Calu3 (cell line): ENCODE data around the gene TNFSF18. TPM values are rescaled to one million over a fixed set of nuclear protein-coding genes. Genes with fewer than 3 reads are reported as not detected.
A peak's percentile ranks its signal among the peaks of the same experiment; 100 is the strongest.

Experiments used
- Bru-seq: library from RNA; stranded (reverse); fragments of 400-500 nt; gene quantifications from one replicate; lab custom pipeline; 2021; lab: Mats Ljungman, UMichigan
- BruChase-seq, 2 experiments: library from RNA; stranded (reverse); fragments of 400-500 nt; gene quantifications; one replicate each; lab custom pipeline; 2021; lab: Mats Ljungman, UMichigan
- BruUV-seq: library from RNA; stranded (reverse); fragments of 400-500 nt; replicated peaks from 2 replicates; lab custom pipeline; 2021; lab: Mats Ljungman, UMichigan
- CTCF ChIA-PET: fragments of 300-600 bp; sonication (Branson Sonifier 250); formaldehyde crosslinking; loops from one replicate; lab custom pipeline; 2022; ENCODE audit warnings: antibody characterized with exemption; lab: Charles Lee
- DNase-seq: peaks from one replicate; pipeline ENCODE4 v3.0.0; 2022
- H3K27ac Mint-ChIP-seq: one replicate; pipeline ENCODE4 v1.8.0; 2022; ENCODE audit warnings: mixed read lengths; ENCODE audit not compliant: unreplicated experiment
- H3K27me3 Mint-ChIP-seq: one replicate; pipeline ENCODE4 v1.8.0; 2022; ENCODE audit warnings: mixed read lengths; ENCODE audit not compliant: unreplicated experiment
- H3K36me3 Mint-ChIP-seq: one replicate; pipeline ENCODE4 v1.8.0; 2022; ENCODE audit warnings: mild to moderate bottlenecking, moderate library complexity, mixed read lengths; ENCODE audit not compliant: insufficient read depth, unreplicated experiment
- H3K4me1 Mint-ChIP-seq: one replicate; pipeline ENCODE4 v1.8.0; 2022; ENCODE audit warnings: mild to moderate bottlenecking, low read depth, mixed read lengths; ENCODE audit not compliant: unreplicated experiment
- H3K4me3 Mint-ChIP-seq: one replicate; pipeline ENCODE4 v1.8.0; 2022; ENCODE audit warnings: mild to moderate bottlenecking, low read depth, moderate library complexity, mixed read lengths; ENCODE audit not compliant: unreplicated experiment
- H3K9me3 Mint-ChIP-seq: one replicate; pipeline ENCODE4 v1.8.0; 2022; ENCODE audit warnings: low read depth, mixed read lengths; ENCODE audit not compliant: unreplicated experiment
- CTCF ChIP-seq: fragments of 200-600 bp; IDR thresholded peaks from one replicate; pipeline ENCODE4 v1.8.0; 2022; ENCODE audit warnings: antibody characterized with exemption; ENCODE audit not compliant: unreplicated experiment
- intact Hi-C: fragments of 100-400 bp; cut with micrococcal nuclease; formaldehyde crosslinking; loops from one replicate; pipeline ENCODE4 v1.10.0; 2022; ENCODE audit not compliant: unreplicated experiment
- long read RNA-seq: library from polyadenylated mRNA; stranded (forward); transcript quantifications from one replicate; pipeline ENCODE4 v2.0.0, GENCODE V29; 2022
- total RNA-seq: library from RNA; stranded (reverse); gene quantifications from 2 replicates; pipeline ENCODE4 v1.2.3, GENCODE V29; 2022

TNFSF18 gene
- total RNA-seq (not detected in 2 replicates), Bru-seq, nascent RNA (percentile 10 among the genes with signal in this experiment), BruChase-seq, experiment 1, labeled RNA remaining after a 6-hour chase (not detected), BruChase-seq, experiment 2, labeled RNA remaining after a 2-hour chase (percentile 11 among the genes with signal in this experiment)
- long read RNA-seq, result 0 reads

- CTCF ChIA-PET, result interaction anchor here (0.6 to 0.7 kb wide), 3 partner anchors 10 to 60 kb away, joined by 5 to 6 read pairs (median 5); no protein-coding TSS in a partner anchor
- H3K27me3 Mint-ChIP-seq, result no peaks in the 10 kb centered on the region
- H3K4me3 Mint-ChIP-seq, result no peak within 1 kb of the TSS
- peaks cover 54% of the 10 kb centered on the region for H3K4me1 Mint-ChIP-seq
- DNase-seq, result no peak
- intact Hi-C loops, result loop anchor here (5.0 to 10.0 kb wide), 4 partner anchors 151 to 306 kb away; no protein-coding TSS in a partner anchor
- no peaks in the 10 kb centered on the region for H3K9me3 Mint-ChIP-seq
- no TSS peak for BruUV-seq
- H3K36me3 Mint-ChIP-seq, result peaks cover 3% of the 10 kb centered on the region
- TF ChIP-seq CTCF, result no peak
- H3K27ac Mint-ChIP-seq, result peak within 1 kb of the TSS; percentile 59
Measured at GRCh38 chr1:173050865-173051264, at the start of gene TNFSF18. TNFSF18 (minus strand) TSS chr1:173050941; CDS start chr1:173050896, 45 bp downstream.

GRCh38 chr1:173099166-173099565 lies 48.4 kb upstream of the TNFSF18 start:
- Mint-ChIP-seq H3K9me3 (peaks cover 7% of the 10 kb centered on the region), H3K27me3 (no peaks in the 10 kb centered on the region), H3K4me3 (no peak overlapping the region), H3K36me3 (no peaks in the 10 kb centered on the region), H3K4me1 (peaks cover 27% of the 10 kb centered on the region), H3K27ac (no peak overlapping the region)
- no peak for TF ChIP-seq CTCF
- CTCF ChIA-PET, result interaction anchor here (1.1 kb wide), 1 partner anchor 421 kb away, joined by 5 read pairs; no protein-coding TSS in a partner anchor
- peak; percentile 26 for DNase-seq
- BruUV-seq, result no TSS peak
- intact Hi-C loops, result no loop called here

- Mint-ChIP-seq H3K27ac (no peak overlapping the region), H3K36me3 (no peaks in the 10 kb centered on the region), H3K4me1 (peaks cover 27% of the 10 kb centered on the region), H3K9me3 (peaks cover 7% of the 10 kb centered on the region), H3K27me3 (no peaks in the 10 kb centered on the region), H3K4me3 (no peak overlapping the region)
- CTCF ChIA-PET, result interaction anchor here (0.6 to 1.1 kb wide), 2 partner anchors 24 to 420 kb away, joined by 3 to 5 read pairs; no protein-coding TSS in a partner anchor
- TF ChIP-seq CTCF, result no peak
- no peak for DNase-seq
- intact Hi-C loops, result no loop called here
- BruUV-seq, result no TSS peak
Measured at GRCh38 chr1:173098117-173098516, 47.4 kb upstream of the TNFSF18 start.

- CTCF ChIA-PET, result interaction anchor here (0.7 kb wide), 1 partner anchor 352 kb away, joined by 3 read pairs; no protein-coding TSS in a partner anchor
- TF ChIP-seq CTCF, result no peak
- Mint-ChIP-seq H3K4me1 (peaks cover 27% of the 10 kb centered on the region), H3K27ac (no peak overlapping the region), H3K4me3 (no peak overlapping the region), H3K27me3 (no peaks in the 10 kb centered on the region), H3K9me3 (peaks cover 4% of the 10 kb centered on the region), H3K36me3 (no peaks in the 10 kb centered on the region)
- no TSS peak for BruUV-seq
- intact Hi-C loops, result no loop called here
- DNase-seq, result no peak
Measured at GRCh38 chr1:173097001-173097400, 46.3 kb upstream of the TNFSF18 start.
